T-cell (primary cell): ENCODE results near the gene NGDN. TPM values are rescaled to one million over a fixed set of nuclear protein-coding genes. Genes with fewer than 3 reads are reported as not detected.

ENCODE experiments used
- ATAC-seq, 4 experiments: fragments of 200-7000 bp in 3 of 4; fragments of 150-1000 bp in 1 of 4; cut with Tn5 transposase; replicated peaks in 1 of 4; 1 replicate in 3 of 4; 2 replicates in 1 of 4; pipeline ENCODE4 v1.10.0; 2021; ENCODE audit warnings: moderate library complexity in 3 of 4, mild to moderate bottlenecking in 2 of 4, moderate number of reproducible peaks in 1 of 4
- CTCF ChIA-PET, 2 donors: fragments of 300-600 bp; sonication (Branson Sonifier 250); formaldehyde crosslinking; loops; one replicate each; lab custom pipeline; 2022; ENCODE audit warnings: antibody characterized with exemption in 2 of 2; lab: Charles Lee
- POLR2A ChIA-PET, 2 donors: fragments of 300-600 bp; sonication (Branson Sonifier 250); formaldehyde crosslinking; loops; one replicate each; lab custom pipeline; 2022; ENCODE audit warnings: antibody characterized with exemption in 2 of 2; lab: Charles Lee
- DNase-seq, 35 experiments: peaks; one replicate each; pipeline versions ENCODE4 v3.0.0 to v3.0.0-alpha.2; 2013 to 2023
- H3K27ac ChIP-seq: one replicate; pipeline ENCODE4 v1.5.1; 2013; ENCODE audit warnings: low read length
- H3K27me3 ChIP-seq, 2 experiments: replicated peaks in 1 of 2; 1 replicate in 1 of 2; 2 replicates in 1 of 2; pipeline versions ENCODE4 v1.6.1 to v1.7.0; 2013; ENCODE audit warnings: low read length in 1 of 2, mixed read lengths in 1 of 2; ENCODE audit not compliant: control insufficient read depth in 2 of 2, insufficient read depth in 2 of 2; ENCODE audit errors: extremely low read depth in 1 of 2
- H3K36me3 ChIP-seq, 2 donors: 1 replicate in 1 of 2; 2 replicates in 1 of 2; pipeline versions ENCODE4 v1.6.1 to v1.7.0; 2013; ENCODE audit warnings: low read length in 1 of 2; ENCODE audit not compliant: control insufficient read depth in 2 of 2, insufficient read depth in 1 of 2; ENCODE audit errors: extremely low read depth in 1 of 2
- H3K4me1 ChIP-seq, 2 experiments: 1 replicate in 1 of 2; 2 replicates in 1 of 2; pipeline versions ENCODE4 v1.6.1 to v1.7.0; 2013; ENCODE audit warnings: low read length in 2 of 2, mixed read lengths in 1 of 2; ENCODE audit not compliant: insufficient read depth in 2 of 2, control insufficient read depth in 1 of 2; ENCODE audit errors: extremely low read depth in 1 of 2
- H3K4me3 ChIP-seq, 2 donors: 1 replicate in 1 of 2; 2 replicates in 1 of 2; pipeline versions ENCODE4 v1.5.1 to v1.7.0; 2013; ENCODE audit warnings: mild to moderate bottlenecking in 2 of 2, low read length in 1 of 2, moderate library complexity in 1 of 2; ENCODE audit not compliant: control insufficient read depth in 1 of 2; ENCODE audit errors: extremely low read depth in 1 of 2
- H3K9me3 ChIP-seq: 2 replicates; pipeline ENCODE4 v1.7.0; 2013
- H3K27ac Mint-ChIP-seq, 2 donors: one replicate each; pipeline ENCODE4 v1.8.0; 2020 to 2021; ENCODE audit warnings: mild to moderate bottlenecking in 2 of 2, mixed read lengths in 2 of 2
- H3K27me3 Mint-ChIP-seq, 2 donors: one replicate each; pipeline ENCODE4 v1.8.0; 2021 to 2022; ENCODE audit warnings: mixed read lengths in 2 of 2
- H3K36me3 Mint-ChIP-seq: one replicate; pipeline ENCODE4 v1.8.0; 2021; ENCODE audit warnings: mixed read lengths
- H3K4me1 Mint-ChIP-seq, 3 donors: one replicate each; pipeline ENCODE4 v1.8.0; 2020 to 2022; ENCODE audit warnings: mixed read lengths in 3 of 3, mild to moderate bottlenecking in 1 of 3
- H3K4me3 Mint-ChIP-seq, 3 donors: one replicate each; pipeline ENCODE4 v1.8.0; 2020 to 2022; ENCODE audit warnings: mild to moderate bottlenecking in 3 of 3, mixed read lengths in 3 of 3, moderate library complexity in 3 of 3
- H3K9me3 Mint-ChIP-seq, 3 donors: one replicate each; pipeline ENCODE4 v1.8.0; 2020 to 2022; ENCODE audit warnings: mixed read lengths in 3 of 3
- WGBS: methylation state at CpG from one replicate; pipeline ENCODE4 v1.1.5; 2013; ENCODE audit warnings: missing lambda C conversion rate; ENCODE audit not compliant: insufficient coverage; 5-methylcytosine and 5-hydroxymethylcytosine counted together
- total RNA-seq, 35 experiments: library from RNA in 6 of 35; stranded (reverse) in 6 of 35; fragments of 120-200 nt in 1 of 35; gene quantifications; one replicate each; pipeline versions ENCODE4 v1.2.1 to v1.2.4 and lab custom pipeline; 2013 to 2026

The NGDN gene
- total RNA-seq, 5 donors from 2014 or later (not counting 1 experiment from before 2014, with no cell fraction given) = 56.5 to 121 (median 63.7) TPM

DNA sequence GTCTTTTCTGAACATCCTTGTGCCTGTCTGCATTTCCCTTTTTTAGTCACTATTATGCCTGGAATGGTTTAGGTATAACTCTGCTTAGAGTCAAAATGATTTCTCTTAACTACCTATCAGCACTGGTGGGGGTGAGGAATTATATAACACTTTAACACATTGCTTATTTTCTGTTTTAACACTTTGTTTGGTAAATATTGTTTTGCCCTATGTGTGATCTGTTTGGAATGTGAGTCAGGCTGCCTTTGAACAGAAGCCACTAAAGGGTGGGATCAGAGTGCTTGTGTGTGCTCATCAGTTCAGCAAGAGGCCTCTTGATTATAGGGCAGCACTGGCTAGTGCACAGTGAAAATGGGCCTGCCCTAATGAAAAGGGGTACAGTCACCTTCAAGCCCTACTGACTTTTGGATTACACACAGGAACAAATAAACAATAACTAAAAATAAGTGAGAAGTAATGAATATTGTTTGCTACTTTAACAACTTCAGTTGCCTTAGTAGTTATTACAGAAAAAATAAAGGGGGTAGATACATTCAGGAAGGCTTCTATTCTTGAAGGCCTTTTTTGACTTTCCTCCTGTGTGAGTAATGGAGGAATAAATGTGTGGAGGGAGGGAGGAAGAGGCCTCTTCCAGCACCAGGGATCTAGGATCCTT lies 23.2 kb downstream of the NGDN start:
- H3K27ac ChIP-seq = no peak overlapping the region
- POLR2A ChIA-PET = no interaction called here
- H3K9me3 ChIP-seq = no peaks in the 10 kb centered on the region
- H3K4me1 ChIP-seq = no peaks in the 10 kb centered on the region
- Mint-ChIP-seq H3K27ac (no peak overlapping the region), H3K36me3 (peaks cover 18% of the 10 kb centered on the region), H3K27me3 (no peaks in the 10 kb centered on the region), H3K9me3 (no peaks in the 10 kb centered on the region), H3K4me3 (no peak overlapping the region), H3K4me1 (no peaks in the 10 kb centered on the region)
- H3K27me3 ChIP-seq = no peaks in the 10 kb centered on the region
- H3K36me3 ChIP-seq = no peaks in the 10 kb centered on the region
- DNase-seq = no peak
- CTCF ChIA-PET = no interaction called here
- ATAC-seq = no peak
- no peak overlapping the region for H3K4me3 ChIP-seq

DNA sequence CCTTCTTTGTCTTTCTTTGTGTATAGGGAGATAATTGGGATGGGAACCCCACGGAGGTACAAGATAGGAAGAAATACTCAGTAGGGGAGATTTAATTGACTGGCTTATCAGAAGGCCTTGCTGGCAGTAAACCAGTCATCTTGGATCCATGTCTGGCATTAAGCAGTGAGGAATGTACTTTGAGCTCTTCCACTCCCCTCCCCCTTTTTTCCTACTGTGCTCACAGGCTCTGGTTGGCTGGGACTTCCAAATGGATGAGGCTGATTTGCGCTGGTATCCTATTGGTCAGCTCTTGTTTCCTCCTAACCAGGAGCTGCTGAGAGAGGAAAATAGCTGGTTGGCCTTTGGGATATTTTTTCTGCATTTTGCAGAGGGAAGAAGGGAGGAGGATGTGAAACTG lies 24.7 kb downstream of the NGDN start:
- H3K9me3 Mint-ChIP-seq = no peaks in the 10 kb centered on the region
- POLR2A ChIA-PET = no interaction called here
- H3K9me3 ChIP-seq = no peaks in the 10 kb centered on the region
- no peak overlapping the region for H3K27ac Mint-ChIP-seq
- no peak overlapping the region for H3K4me3 Mint-ChIP-seq
- DNase-seq (no peak), ATAC-seq (no peak)
- no peaks in the 10 kb centered on the region for H3K27me3 Mint-ChIP-seq
- H3K27ac ChIP-seq = no peak overlapping the region
- H3K4me3 ChIP-seq = no peak overlapping the region
- H3K36me3 ChIP-seq = no peaks in the 10 kb centered on the region
- no peaks in the 10 kb centered on the region for H3K4me1 ChIP-seq
- no peaks in the 10 kb centered on the region for H3K4me1 Mint-ChIP-seq
- H3K36me3 Mint-ChIP-seq = peaks cover 7% of the 10 kb centered on the region
- no CpG with 5 or more reads among the region's 2 CpGs for WGBS
- no peaks in the 10 kb centered on the region for H3K27me3 ChIP-seq
- CTCF ChIA-PET = no interaction called here

DNA sequence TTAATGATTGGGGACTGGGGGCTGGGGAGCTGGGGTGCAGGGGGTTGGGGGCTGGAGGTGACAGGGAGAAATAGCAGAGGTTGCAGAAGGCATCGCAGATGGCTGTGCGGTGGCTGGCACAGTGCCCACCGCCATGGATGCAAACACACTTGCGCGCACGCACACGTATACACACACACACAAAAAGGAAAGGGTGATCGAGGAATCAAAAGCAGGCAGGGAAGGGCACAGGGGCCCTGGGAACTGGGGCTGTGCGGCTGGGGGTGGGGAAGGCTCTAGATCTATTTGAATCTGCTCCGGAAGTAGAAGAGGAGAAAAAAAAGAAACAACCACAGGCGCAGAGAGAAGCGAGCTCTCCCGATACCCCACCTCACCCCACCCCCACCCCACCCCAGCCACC lies 42.7 kb downstream of the NGDN start:
- Mint-ChIP-seq H3K4me1 (peaks cover 9 to 18% (median 11%) of the 10 kb centered on the region in 3 donors), H3K36me3 (peaks cover 18% of the 10 kb centered on the region), H3K27me3 (no peaks in the 10 kb centered on the region), H3K4me3 (peak overlapping the region; percentile 64 to 76 (median 74)), H3K27ac (peak overlapping the region; percentile 9 to 62), H3K9me3 (no peaks in the 10 kb centered on the region)
- H3K36me3 ChIP-seq = peaks cover 0 to 3% of the 10 kb centered on the region in 2 donors
- POLR2A ChIA-PET = no interaction called here
- CTCF ChIA-PET = interaction anchor here (0.6 to 1.0 kb wide), 3 partner anchors 23 to 769 kb away, joined by 3 to 6 read pairs (median 5); no protein-coding TSS in a partner anchor
- no peaks in the 10 kb centered on the region for H3K9me3 ChIP-seq
- peak in 23 of 35 experiments; percentile 2 to 38 (median 15) for DNase-seq
- H3K27me3 ChIP-seq = no peaks in the 10 kb centered on the region
- no CpG with 5 or more reads among the region's 13 CpGs for WGBS
- peak overlapping the region; percentile 14 to 34 for H3K4me3 ChIP-seq
- H3K4me1 ChIP-seq = peaks cover 2 to 14% of the 10 kb centered on the region in 2 experiments
- peak in 3 of 4 experiments; percentile 46 to 79 (median 61) for ATAC-seq
- no peak overlapping the region for H3K27ac ChIP-seq

DNA sequence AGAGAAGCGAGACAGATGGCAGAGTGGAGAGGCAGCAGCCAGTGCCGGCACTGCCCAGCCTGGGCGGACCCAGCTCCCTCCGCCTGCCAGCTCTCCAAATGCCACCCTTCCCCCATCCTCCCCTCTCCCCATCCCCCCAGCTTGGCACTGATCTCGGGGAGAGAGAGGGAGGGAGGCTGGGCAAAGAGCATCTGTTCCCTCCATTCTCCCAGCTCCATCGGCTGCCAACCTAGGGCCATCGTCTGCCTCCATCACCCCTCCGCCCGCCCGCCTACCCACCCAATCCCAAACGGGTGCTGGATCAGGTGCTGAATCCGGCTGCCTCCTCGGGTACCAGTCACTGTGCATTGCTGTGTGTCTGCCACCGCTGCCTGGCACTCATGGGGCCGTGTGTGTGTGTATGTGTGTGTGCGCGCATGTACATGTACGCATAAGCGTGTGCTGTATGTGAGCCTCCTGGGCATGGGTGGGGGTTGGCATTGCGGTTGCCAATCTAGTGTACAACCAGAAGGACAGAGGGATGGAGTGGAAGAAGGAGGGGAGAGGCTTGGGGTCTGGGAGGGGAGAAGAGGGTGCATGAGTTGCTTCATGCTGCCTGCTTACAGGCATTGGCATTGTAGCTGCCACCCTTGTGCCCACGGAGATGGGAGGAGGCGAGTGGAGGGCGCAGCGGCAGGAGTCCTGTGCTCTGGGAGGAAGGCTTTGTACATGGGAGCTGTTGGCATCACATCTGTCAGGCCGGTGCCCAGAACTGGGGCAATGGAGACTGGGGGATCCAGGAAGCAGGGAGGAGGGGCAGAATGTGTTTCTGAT lies 43.7 kb downstream of the NGDN start:
- Mint-ChIP-seq H3K36me3 (peaks cover 15% of the 10 kb centered on the region), H3K4me3 (peak overlapping the region in 1 of 3 donors; percentile 64), H3K27ac (no peak overlapping the region), H3K27me3 (no peaks in the 10 kb centered on the region), H3K4me1 (peaks cover 9 to 18% (median 11%) of the 10 kb centered on the region in 3 donors), H3K9me3 (no peaks in the 10 kb centered on the region)
- DNase-seq (no peak), ATAC-seq (no peak)
- H3K36me3 ChIP-seq = peaks cover 0 to 3% of the 10 kb centered on the region in 2 donors
- CTCF ChIA-PET = no interaction called here
- H3K27me3 ChIP-seq = no peaks in the 10 kb centered on the region
- no peak overlapping the region for H3K27ac ChIP-seq
- POLR2A ChIA-PET = no interaction called here
- H3K4me3 ChIP-seq = no peak overlapping the region
- peaks cover 2 to 14% of the 10 kb centered on the region in 2 experiments for H3K4me1 ChIP-seq
- no peaks in the 10 kb centered on the region for H3K9me3 ChIP-seq
- WGBS = 88% methylated on average over 20 of the region's 25 CpGs

DNA sequence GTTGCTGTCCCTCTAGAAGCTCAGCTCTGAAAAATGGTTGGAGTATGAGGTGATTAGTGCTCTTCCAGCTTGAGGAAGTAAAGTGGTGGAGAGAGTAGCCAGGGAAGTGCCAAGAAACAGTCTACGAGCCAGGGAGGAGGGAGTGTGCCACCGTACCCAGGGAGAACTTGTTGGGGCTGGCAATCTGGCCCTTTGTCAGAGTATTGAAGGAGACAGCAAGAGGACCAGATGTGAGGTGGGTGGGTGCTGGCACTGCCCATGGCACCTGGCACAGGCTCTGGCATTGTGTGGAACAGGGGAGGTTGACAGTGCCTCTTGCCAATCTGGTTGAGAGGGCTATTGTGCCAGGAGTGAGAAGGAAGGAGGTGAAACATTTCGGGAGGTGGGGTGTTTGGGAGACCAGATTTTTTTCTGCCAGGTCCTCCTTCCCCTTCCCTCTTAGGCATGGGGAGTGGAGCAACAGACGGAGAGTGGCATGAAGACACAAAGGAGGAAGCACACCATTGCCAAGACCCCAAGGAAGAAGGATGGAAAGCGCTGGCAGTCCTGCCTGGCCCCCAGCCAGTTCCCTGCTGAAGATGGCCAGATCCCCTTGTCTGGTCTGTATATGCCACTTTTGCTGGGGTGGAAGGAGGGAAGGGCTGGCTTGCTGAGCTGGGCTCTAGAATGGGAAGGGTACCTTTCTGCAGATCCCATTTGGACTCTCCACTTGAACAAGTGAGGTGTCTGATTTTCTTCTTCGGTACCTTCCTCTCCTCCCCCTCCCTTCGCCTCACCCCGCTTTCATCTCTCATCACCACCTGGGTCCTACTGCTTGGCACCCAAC lies 44.5 kb downstream of the NGDN start:
- ChIA-PET POLR2A (no interaction called here), CTCF (no interaction called here)
- Mint-ChIP-seq H3K4me3 (peak overlapping the region in 1 of 3 donors; percentile 3), H3K9me3 (no peaks in the 10 kb centered on the region), H3K36me3 (peaks cover 15% of the 10 kb centered on the region), H3K4me1 (peaks cover 9 to 18% (median 11%) of the 10 kb centered on the region in 3 donors), H3K27me3 (no peaks in the 10 kb centered on the region), H3K27ac (no peak overlapping the region)
- Histone ChIP-seq H3K4me1 (peaks cover 2 to 14% of the 10 kb centered on the region in 2 experiments), H3K36me3 (peaks cover 0 to 3% of the 10 kb centered on the region in 2 donors), H3K9me3 (no peaks in the 10 kb centered on the region), H3K27ac (no peak overlapping the region), H3K4me3 (no peak overlapping the region), H3K27me3 (no peaks in the 10 kb centered on the region)
- 80% methylated on average over 7 of the region's 8 CpGs for WGBS
- ATAC-seq = no peak
- no peak for DNase-seq

DNA sequence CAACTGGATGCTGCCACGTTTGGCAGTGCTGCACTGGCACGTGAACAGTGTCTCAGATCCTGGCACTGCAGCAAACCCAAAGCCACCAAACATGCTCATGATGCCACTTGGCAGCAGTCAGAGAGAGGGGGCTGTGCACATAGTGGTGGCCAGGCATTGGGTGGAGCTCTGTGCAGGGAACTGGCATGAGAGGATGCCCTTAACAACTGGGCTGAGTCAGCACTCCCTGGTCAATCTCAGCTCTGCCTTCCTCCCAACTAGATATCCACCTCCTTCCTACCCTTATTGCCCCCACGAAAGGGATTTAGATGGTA lies 45.1 kb downstream of the NGDN start:
- DNase-seq (no peak), ATAC-seq (no peak)
- Histone ChIP-seq H3K9me3 (no peaks in the 10 kb centered on the region), H3K4me1 (peaks cover 2 to 14% of the 10 kb centered on the region in 2 experiments), H3K27ac (no peak overlapping the region), H3K36me3 (peaks cover 0 to 3% of the 10 kb centered on the region in 2 donors), H3K4me3 (no peak overlapping the region), H3K27me3 (no peaks in the 10 kb centered on the region)
- ChIA-PET CTCF (no interaction called here), POLR2A (no interaction called here)
- no CpG with 5 or more reads among the region's 3 CpGs for WGBS
- Mint-ChIP-seq H3K27me3 (no peaks in the 10 kb centered on the region), H3K36me3 (peaks cover 12% of the 10 kb centered on the region), H3K9me3 (no peaks in the 10 kb centered on the region), H3K27ac (no peak overlapping the region), H3K4me3 (no peak overlapping the region), H3K4me1 (peaks cover 9 to 18% (median 11%) of the 10 kb centered on the region in 3 donors)
